ENCODE results near the gene C13orf42.

The C13orf42 gene

DNA sequence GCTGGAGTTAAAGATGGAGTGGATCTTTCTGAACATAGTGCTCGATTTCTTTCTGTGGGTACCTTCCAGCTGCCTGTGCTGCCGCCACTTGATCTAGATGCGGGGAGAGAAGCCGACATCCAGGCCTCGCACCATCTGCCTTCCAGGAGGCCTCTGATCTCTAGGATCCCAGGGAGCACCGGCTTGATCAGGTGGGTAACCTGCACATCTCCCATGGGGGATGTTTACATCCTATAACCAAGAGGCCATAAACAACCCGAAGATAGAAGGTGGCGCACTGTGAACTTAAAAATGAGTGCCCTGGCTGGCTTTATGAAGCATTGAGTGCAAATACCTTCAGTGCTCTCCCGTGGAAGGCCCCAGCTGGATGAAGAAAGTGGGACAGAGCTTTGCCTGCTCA, at the start of gene C13orf42:
TSS of gene C13orf42 (minus strand) at position 101 of the 400 bp plus-strand sequence. CDS start at position 36, 65 bp downstream.
- Histone ChIP-seq H3K9me3 (ENCODE audit: control insufficient read depth, insufficient read depth, low read depth, low read length) (no peaks in the 10 kb centered on the region), H3K36me3 (ENCODE audit: control insufficient read depth, insufficient read depth, low read length) (no peaks in the 10 kb centered on the region), H3K4me1 (ENCODE audit: control insufficient read depth, insufficient read depth, low read length) (no peaks in the 10 kb centered on the region), H3K27me3 (ENCODE audit: control insufficient read depth, insufficient read depth, low read length) (no peaks in the 10 kb centered on the region), H3K4me3 (ENCODE audit: low read depth, low read length) (no peak within 1 kb of the TSS), H3K27ac (ENCODE audit: low read depth, low read length) (no peak within 1 kb of the TSS), H3K9ac (ENCODE audit: low read length) (no peak within 1 kb of the TSS)

DNA sequence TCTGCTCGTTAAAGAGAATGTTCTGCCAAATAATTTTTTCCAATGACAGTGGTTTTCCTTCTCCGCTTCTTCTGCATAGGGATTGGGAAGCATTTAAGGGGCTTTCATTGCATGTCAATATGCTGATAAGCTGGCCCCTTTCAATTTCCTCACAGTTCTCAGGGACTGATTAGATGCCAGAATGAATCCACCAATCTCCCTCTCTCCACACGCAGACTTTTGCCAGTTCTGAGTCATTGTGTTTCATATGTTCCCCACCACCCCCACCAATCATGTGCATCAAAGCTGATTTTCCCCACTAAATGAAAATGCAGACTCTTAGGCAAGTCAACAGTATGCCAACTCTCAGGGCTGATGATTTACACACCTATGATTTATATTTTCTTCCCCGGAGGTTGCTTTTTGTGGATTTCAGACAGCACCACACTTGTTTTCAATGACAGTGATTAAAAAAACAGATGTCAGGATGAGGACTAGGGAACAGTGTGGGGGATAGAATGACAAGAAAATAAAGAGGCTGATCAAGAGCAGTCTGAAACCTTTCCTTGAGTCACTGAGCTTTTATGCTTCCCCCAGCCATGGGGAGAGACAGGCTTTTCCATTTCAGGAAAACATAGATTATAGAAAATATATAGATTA, 47.9 kb upstream of the C13orf42 start:
- Histone ChIP-seq H3K9ac (ENCODE audit: low read length) (no peak overlapping the region), H3K27me3 (ENCODE audit: control insufficient read depth, insufficient read depth, low read length) (no peaks in the 10 kb centered on the region), H3K9me3 (ENCODE audit: control insufficient read depth, insufficient read depth, low read depth, low read length) (0 out of 2 replicates have a peak, but pooled peaks cover 4% of the 10 kb centered on the region), H3K4me3 (ENCODE audit: low read depth, low read length) (no peak overlapping the region), H3K36me3 (ENCODE audit: control insufficient read depth, insufficient read depth, low read length) (0 out of 2 replicates have a peak, but pooled peaks cover 2% of the 10 kb centered on the region), H3K4me1 (ENCODE audit: control insufficient read depth, insufficient read depth, low read length) (peaks cover 57% of the 10 kb centered on the region), H3K27ac (ENCODE audit: low read depth, low read length) (no peak overlapping the region)

DNA sequence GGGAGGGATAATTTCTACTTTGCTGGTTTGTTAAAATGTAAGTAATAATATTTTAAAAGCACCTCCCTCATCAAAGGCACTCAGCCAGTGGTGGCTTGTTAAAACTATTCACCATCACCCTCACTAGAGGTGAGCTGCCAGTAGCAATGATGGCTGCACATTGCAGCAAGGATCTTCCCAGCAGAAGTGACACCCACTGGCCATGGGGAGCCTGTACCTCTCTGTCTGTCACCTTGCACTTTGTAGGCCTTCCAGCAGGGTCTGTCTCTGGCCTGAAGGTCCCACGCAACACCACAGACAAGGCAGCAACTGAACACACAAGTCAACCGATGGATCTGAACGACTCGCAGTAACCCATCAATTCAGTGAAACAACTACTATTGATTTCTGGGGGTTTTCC, 47.3 kb upstream of the C13orf42 start:
- H3K4me3 ChIP-seq (ENCODE audit: low read depth, low read length) = no peak overlapping the region
- 0 out of 2 replicates have a peak, but pooled peaks cover 4% of the 10 kb centered on the region for H3K9me3 ChIP-seq (ENCODE audit: control insufficient read depth, insufficient read depth, low read depth, low read length)
- H3K9ac ChIP-seq (ENCODE audit: low read length) = no peak overlapping the region
- no peak overlapping the region for H3K27ac ChIP-seq (ENCODE audit: low read depth, low read length)
- peaks cover 57% of the 10 kb centered on the region for H3K4me1 ChIP-seq (ENCODE audit: control insufficient read depth, insufficient read depth, low read length)
- no peaks in the 10 kb centered on the region for H3K36me3 ChIP-seq (ENCODE audit: control insufficient read depth, insufficient read depth, low read length)
- H3K27me3 ChIP-seq (ENCODE audit: control insufficient read depth, insufficient read depth, low read length) = no peaks in the 10 kb centered on the region

DNA sequence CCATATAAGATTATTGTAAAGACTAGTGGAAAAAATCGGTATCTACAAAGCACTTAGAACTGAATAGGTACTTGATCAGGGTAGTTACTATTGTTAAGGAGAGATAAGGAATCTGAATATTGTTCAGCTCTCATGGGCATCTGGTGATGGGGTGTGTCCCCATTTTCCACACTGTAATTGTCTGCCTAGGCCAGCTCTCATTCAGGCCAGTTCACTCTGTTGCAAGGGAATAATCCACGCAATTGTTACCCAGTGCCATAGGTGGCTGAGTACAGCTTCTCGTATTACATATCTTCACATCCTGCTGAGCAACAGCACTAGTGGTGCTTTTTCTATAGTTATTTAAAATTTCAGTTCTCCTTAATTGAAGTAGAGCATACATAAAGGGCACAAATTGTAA, 45.6 kb upstream of the C13orf42 start:
- H3K4me1 ChIP-seq (ENCODE audit: control insufficient read depth, insufficient read depth, low read length) = peaks cover 57% of the 10 kb centered on the region

DNA sequence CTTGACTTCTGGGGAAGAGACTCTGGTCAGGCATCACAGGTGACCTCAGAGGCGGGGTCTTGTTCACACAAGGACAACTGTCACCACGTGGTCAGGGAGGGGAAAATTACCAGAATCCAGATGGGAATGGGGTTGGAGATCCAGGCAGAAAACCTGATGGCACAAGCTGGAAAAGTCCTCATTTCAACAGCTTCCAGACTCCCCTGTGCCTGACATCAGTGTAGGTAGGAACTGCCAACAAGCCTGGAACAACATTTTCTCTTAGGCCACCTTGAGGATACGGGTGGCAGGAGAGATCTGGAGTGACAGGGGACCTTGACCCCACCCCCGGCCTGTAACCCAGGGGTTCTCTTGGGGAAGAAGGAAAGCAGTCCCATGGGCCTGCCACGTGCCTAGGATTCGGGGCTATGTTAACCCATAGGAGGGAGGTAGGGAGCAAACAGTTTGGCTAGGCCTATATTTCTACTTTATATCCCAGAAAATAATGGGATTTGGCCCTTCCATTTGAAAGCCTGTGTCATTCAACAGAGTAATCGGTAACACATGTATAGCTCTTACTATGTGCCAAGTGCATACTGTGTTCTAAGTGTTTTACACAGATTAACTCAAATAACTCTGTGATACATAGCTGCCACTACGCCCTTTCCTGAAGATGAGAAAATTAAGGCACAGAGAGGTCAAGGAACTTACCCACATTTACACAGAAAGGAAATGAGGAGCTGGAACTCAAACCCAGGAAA, 44.9 kb upstream of the C13orf42 start:
- no peak overlapping the region for H3K4me3 ChIP-seq (ENCODE audit: low read depth, low read length)
- peaks cover 59% of the 10 kb centered on the region for H3K4me1 ChIP-seq (ENCODE audit: control insufficient read depth, insufficient read depth, low read length)
- H3K9me3 ChIP-seq (ENCODE audit: control insufficient read depth, insufficient read depth, low read depth, low read length) = 0 out of 2 replicates have a peak, but pooled peaks cover 7% of the 10 kb centered on the region
- no peak overlapping the region for H3K9ac ChIP-seq (ENCODE audit: low read length)
- 0 out of 2 replicates have a peak, but pooled peaks cover 3% of the 10 kb centered on the region for H3K36me3 ChIP-seq (ENCODE audit: control insufficient read depth, insufficient read depth, low read length)
- H3K27ac ChIP-seq (ENCODE audit: low read depth, low read length) = no peak overlapping the region
- no peaks in the 10 kb centered on the region for H3K27me3 ChIP-seq (ENCODE audit: control insufficient read depth, insufficient read depth, low read length)

More for the DNA sequence above, 45.6 kb upstream of the C13orf42 start:
- Histone ChIP-seq H3K9ac (ENCODE audit: low read length) (no peak overlapping the region), H3K27ac (ENCODE audit: low read depth, low read length) (no peak overlapping the region), H3K36me3 (ENCODE audit: control insufficient read depth, insufficient read depth, low read length) (no peaks in the 10 kb centered on the region), H3K27me3 (ENCODE audit: control insufficient read depth, insufficient read depth, low read length) (no peaks in the 10 kb centered on the region), H3K4me3 (ENCODE audit: low read depth, low read length) (no peak overlapping the region), H3K9me3 (ENCODE audit: control insufficient read depth, insufficient read depth, low read depth, low read length) (0 out of 2 replicates have a peak, but pooled peaks cover 4% of the 10 kb centered on the region)

DNA sequence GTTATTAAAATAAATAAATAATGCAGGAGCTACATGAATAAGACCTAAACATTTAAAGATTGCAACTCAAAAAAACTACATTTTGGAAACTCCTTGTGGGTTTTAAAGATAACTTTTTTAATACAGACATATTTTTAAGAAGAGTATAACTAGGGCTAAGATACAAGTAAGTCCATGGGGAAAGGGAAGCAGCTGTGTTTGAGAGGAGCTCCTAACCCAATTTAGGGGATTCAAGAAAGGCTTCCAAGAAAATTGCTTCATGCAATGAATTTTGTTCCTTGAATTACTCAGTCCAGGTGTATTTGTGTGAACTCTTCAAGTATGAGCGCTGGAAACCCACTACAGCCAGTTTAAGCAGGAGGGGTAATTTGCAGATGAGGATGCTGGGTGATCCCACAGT, 44.1 kb upstream of the C13orf42 start:
- Histone ChIP-seq H3K4me1 (ENCODE audit: control insufficient read depth, insufficient read depth, low read length) (peaks cover 67% of the 10 kb centered on the region), H3K9ac (ENCODE audit: low read length) (no peak overlapping the region), H3K27ac (ENCODE audit: low read depth, low read length) (no peak overlapping the region), H3K4me3 (ENCODE audit: low read depth, low read length) (no peak overlapping the region), H3K9me3 (ENCODE audit: control insufficient read depth, insufficient read depth, low read depth, low read length) (0 out of 2 replicates have a peak, but pooled peaks cover 7% of the 10 kb centered on the region), H3K27me3 (ENCODE audit: control insufficient read depth, insufficient read depth, low read length) (no peaks in the 10 kb centered on the region), H3K36me3 (ENCODE audit: control insufficient read depth, insufficient read depth, low read length) (0 out of 2 replicates have a peak, but pooled peaks cover 3% of the 10 kb centered on the region)

DNA sequence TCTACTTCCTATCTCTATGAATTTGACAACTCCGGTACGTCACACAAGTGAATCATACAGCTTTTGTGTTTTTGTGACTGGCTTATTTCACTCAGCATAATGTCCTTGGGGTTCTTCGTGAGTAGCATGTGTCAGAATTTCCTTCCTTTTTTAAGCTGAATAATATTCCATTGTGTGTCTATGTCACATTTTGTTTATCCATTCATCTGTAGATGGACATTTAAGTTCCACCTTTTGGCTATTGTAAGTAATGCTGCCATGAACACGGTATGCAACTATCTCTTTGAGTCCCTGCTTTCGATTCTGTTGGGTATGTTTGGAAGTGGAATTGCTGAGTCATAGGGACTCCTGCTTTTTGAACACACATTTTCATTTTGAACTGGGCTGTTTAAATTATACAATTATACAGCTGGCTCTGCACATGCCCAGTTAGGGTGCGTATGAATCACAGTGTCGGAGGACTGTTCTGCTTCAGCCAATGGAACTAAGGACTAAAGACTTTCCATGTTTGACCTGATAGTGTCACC, 43.0 kb upstream of the C13orf42 start:
- Histone ChIP-seq H3K9ac (ENCODE audit: low read length) (no peak overlapping the region), H3K27ac (ENCODE audit: low read depth, low read length) (no peak overlapping the region), H3K4me1 (ENCODE audit: control insufficient read depth, insufficient read depth, low read length) (peaks cover 72% of the 10 kb centered on the region), H3K36me3 (ENCODE audit: control insufficient read depth, insufficient read depth, low read length) (0 out of 2 replicates have a peak, but pooled peaks cover 3% of the 10 kb centered on the region), H3K4me3 (ENCODE audit: low read depth, low read length) (no peak overlapping the region), H3K9me3 (ENCODE audit: control insufficient read depth, insufficient read depth, low read depth, low read length) (0 out of 2 replicates have a peak, but pooled peaks cover 4% of the 10 kb centered on the region), H3K27me3 (ENCODE audit: control insufficient read depth, insufficient read depth, low read length) (no peaks in the 10 kb centered on the region)

DNA sequence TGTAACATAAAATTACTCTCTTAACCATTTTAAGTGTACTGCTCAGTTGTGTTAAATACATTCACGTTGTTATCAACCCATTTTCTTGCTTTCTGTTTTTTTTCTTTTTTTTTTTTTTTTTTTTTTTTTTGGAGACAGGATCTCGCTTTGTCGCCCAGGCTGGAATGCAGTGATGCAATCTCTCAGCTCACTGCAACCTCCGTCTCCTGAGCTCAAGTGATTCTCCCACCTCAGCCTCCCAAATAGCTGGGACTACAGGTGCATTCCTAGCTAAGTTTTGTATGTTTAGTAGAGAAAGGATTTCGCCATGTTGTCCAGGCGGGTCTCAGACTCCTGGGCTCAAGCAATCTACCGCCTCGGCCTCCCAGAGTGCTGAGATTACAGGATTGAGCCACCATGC, 42.5 kb upstream of the C13orf42 start:
- H3K4me3 ChIP-seq (ENCODE audit: low read depth, low read length) = no peak overlapping the region
- no peak overlapping the region for H3K9ac ChIP-seq (ENCODE audit: low read length)
- 0 out of 2 replicates have a peak, but pooled peaks cover 3% of the 10 kb centered on the region for H3K36me3 ChIP-seq (ENCODE audit: control insufficient read depth, insufficient read depth, low read length)
- 0 out of 2 replicates have a peak overlapping the region, but pooled peaks have one; percentile 12 for H3K27ac ChIP-seq (ENCODE audit: low read depth, low read length)
- 0 out of 2 replicates have a peak, but pooled peaks cover 4% of the 10 kb centered on the region for H3K9me3 ChIP-seq (ENCODE audit: control insufficient read depth, insufficient read depth, low read depth, low read length)
- H3K4me1 ChIP-seq (ENCODE audit: control insufficient read depth, insufficient read depth, low read length) = peaks cover 72% of the 10 kb centered on the region
- H3K27me3 ChIP-seq (ENCODE audit: control insufficient read depth, insufficient read depth, low read length) = no peaks in the 10 kb centered on the region

DNA sequence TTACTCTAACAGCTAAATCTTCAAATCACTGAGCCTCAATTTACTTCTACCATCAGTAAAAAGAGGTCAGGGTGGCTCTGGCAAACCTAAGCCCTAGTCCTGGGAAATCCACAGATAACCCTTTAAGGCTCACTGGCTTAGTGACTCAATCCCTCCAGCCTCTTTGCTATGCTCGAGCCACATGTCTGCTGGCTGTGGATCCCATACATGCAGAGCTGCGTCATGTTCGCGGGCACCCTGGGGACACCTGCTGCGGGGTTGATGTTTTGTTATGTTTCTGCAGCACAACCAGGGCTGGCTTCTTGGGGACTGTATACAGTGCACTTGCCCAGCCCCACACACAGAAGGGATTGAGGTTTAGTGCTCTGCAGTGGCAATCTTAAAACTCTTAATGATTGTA, 41.6 kb upstream of the C13orf42 start:
- H3K36me3 ChIP-seq (ENCODE audit: control insufficient read depth, insufficient read depth, low read length) = 0 out of 2 replicates have a peak, but pooled peaks cover 3% of the 10 kb centered on the region
- H3K9ac ChIP-seq (ENCODE audit: low read length) = peak overlapping the region; percentile 7
- no peak overlapping the region for H3K27ac ChIP-seq (ENCODE audit: low read depth, low read length)
- H3K4me1 ChIP-seq (ENCODE audit: control insufficient read depth, insufficient read depth, low read length) = peaks cover 72% of the 10 kb centered on the region
- H3K9me3 ChIP-seq (ENCODE audit: control insufficient read depth, insufficient read depth, low read depth, low read length) = 0 out of 2 replicates have a peak, but pooled peaks cover 4% of the 10 kb centered on the region
- H3K4me3 ChIP-seq (ENCODE audit: low read depth, low read length) = no peak overlapping the region
- H3K27me3 ChIP-seq (ENCODE audit: control insufficient read depth, insufficient read depth, low read length) = no peaks in the 10 kb centered on the region

DNA sequence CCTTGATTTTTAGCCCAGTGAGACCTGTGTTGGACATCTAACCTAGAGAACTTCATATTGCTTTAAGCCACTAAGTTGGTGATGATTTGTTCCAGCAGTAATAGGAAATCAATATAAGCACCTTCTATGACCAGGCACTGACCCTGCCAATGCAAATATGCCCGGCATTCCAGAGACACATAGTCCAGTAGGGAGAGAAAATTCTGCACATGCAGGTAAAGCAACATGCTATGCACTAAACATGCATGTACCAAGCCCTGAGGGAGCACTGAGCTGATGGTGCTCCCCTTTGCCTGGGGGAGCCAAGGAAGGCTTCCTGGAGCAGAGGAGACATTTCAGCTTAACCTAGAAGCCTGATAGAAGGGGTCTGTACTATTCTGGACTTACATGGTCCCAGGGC, 40.4 kb upstream of the C13orf42 start:
- no peak overlapping the region; the same call in 1 of the 2 replicates for H3K27ac ChIP-seq (ENCODE audit: low read depth, low read length)
- H3K4me3 ChIP-seq (ENCODE audit: low read depth, low read length) = no peak overlapping the region
- H3K9ac ChIP-seq (ENCODE audit: low read length) = no peak overlapping the region
- no peaks in the 10 kb centered on the region for H3K27me3 ChIP-seq (ENCODE audit: control insufficient read depth, insufficient read depth, low read length)
- 0 out of 2 replicates have a peak, but pooled peaks cover 3% of the 10 kb centered on the region for H3K36me3 ChIP-seq (ENCODE audit: control insufficient read depth, insufficient read depth, low read length)
- H3K4me1 ChIP-seq (ENCODE audit: control insufficient read depth, insufficient read depth, low read length) = peaks cover 75% of the 10 kb centered on the region
- 0 out of 2 replicates have a peak, but pooled peaks cover 4% of the 10 kb centered on the region for H3K9me3 ChIP-seq (ENCODE audit: control insufficient read depth, insufficient read depth, low read depth, low read length)
